GM12864 (cell line): ENCODE results near the gene COL4A4.

Source experiments
- DNase-seq: peaks from one replicate; pipeline ENCODE4 v3.0.0-alpha.2; 2011; ENCODE audit warnings: low read depth
- H3K4me3 ChIP-seq: 2 replicates; pipeline ENCODE4 v1.5.1; 2011; ENCODE audit warnings: mild to moderate bottlenecking, low read depth, low read length, control low read depth
- TF ChIP-seq, protein P1 (sequence below): IDR thresholded peaks from 2 replicates; pipeline ENCODE4 v1.5.1; 2011; ENCODE audit warnings: low read depth, mild to moderate bottlenecking, moderate library complexity, low read length, control low read depth, inconsistent platforms; ENCODE audit errors: missing control alignments

The COL4A4 gene

DNA sequence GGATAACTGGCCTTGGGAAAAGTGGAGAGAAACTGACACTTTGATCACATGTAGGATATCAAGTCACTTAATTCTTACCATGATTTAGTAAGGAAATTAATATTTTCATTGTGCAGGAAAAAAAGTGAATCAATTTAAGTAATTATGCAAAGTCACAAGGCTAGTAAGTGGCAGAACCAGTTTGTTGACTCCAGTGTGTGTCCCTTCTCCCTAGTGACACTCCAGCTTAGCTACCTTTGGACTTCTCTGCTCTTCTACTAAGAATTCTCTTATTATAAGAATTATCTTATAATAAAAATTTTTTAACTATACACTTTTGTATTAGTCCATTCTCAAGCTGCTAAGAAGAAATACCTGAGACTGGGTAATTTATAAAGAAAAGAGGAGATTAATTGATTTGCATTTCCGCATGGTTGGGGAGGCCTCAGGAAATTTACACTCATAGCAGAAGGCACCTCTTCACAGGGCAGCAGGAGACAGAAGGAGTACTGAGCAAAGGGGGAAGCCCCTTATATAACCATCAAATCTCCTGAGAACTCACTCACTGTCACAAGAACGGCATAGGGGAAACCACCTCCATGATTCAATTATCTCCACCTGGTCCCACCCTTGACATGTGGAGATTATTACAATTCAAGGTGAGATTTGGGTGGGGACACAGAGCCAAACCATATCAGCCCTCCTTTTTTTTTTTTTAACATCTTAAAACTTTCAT lies 13.6 kb downstream of the COL4A4 start:
- H3K4me3 ChIP-seq = no peak overlapping the region
- no peak for DNase-seq
- TF ChIP-seq, protein P1, sequence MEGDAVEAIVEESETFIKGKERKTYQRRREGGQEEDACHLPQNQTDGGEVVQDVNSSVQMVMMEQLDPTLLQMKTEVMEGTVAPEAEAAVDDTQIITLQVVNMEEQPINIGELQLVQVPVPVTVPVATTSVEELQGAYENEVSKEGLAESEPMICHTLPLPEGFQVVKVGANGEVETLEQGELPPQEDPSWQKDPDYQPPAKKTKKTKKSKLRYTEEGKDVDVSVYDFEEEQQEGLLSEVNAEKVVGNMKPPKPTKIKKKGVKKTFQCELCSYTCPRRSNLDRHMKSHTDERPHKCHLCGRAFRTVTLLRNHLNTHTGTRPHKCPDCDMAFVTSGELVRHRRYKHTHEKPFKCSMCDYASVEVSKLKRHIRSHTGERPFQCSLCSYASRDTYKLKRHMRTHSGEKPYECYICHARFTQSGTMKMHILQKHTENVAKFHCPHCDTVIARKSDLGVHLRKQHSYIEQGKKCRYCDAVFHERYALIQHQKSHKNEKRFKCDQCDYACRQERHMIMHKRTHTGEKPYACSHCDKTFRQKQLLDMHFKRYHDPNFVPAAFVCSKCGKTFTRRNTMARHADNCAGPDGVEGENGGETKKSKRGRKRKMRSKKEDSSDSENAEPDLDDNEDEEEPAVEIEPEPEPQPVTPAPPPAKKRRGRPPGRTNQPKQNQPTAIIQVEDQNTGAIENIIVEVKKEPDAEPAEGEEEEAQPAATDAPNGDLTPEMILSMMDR = no peak

GRCh38 chr2:227148106-227148505 lies 15.9 kb downstream of the COL4A4 start:
- H3K4me3 ChIP-seq = no peak overlapping the region
- TF ChIP-seq, protein P1 = no peak
- DNase-seq = no peak

DNA sequence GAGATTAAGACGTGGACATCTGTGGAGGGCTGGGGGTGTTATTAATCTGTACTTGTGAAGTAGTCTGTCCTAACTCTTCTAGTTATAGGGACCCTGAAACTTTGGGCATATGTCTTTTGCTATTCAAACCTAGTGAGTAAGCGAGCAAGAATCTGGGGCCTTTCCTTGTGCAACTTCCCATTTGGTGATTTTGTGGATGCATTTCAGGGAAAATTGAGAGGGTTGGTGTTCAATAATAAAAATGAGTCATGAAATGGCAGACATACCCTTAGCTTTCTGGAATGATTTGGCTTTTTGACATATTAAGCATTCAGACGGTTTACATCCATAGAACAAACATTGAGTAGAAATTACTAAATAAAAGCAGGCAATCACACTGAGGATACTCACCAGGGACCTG lies 17.0 kb downstream of the COL4A4 start:
- no peak overlapping the region for H3K4me3 ChIP-seq
- TF ChIP-seq, protein P1 = no peak
- DNase-seq = no peak

- no peak for DNase-seq
- H3K4me3 ChIP-seq = no peak overlapping the region
- TF ChIP-seq, protein P1 = no peak
Observed at GRCh38 chr2:227146456-227146855, 17.5 kb downstream of the COL4A4 start.

DNA sequence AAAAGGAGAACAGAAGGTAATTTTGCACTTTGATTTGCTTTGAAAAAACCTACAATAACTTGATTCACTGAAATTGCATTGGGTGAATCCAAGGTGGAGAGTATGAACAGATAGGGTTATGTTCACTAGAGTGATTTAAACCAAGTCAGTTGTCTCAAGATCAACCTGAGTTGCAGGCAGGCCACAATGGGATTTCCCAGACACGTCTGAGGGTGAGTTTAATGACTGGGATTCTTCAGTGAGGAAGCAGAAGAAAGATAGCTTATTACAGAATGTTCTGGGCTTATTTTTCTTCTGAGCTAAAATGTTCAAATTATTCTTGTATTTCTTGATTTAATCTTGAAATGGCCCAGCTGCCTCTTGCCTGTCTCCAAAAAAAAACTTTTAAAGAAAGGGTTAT lies 20.1 kb downstream of the COL4A4 start:
- no peak overlapping the region for H3K4me3 ChIP-seq
- TF ChIP-seq, protein P1 = no peak
- DNase-seq = no peak

DNA sequence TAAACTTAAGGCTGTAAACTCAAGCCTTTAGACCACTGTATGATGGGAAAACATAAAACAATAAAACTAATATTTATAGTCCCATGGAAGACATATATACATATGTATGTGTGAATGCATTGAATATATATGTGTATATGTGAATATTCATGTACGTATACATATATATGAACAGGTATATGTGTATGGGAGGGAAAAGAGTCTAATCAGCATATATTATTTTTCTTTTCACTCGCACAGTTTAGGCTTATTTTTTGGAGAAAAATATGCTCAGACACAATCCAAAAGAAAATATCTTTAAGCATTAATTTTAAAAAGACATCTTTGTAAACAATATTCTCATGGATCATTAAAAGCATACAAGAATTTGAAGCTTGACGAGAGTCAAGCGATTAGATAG lies 22.7 kb downstream of the COL4A4 start:
- no peak overlapping the region for H3K4me3 ChIP-seq
- no peak for DNase-seq
- TF ChIP-seq, protein P1 = no peak

- H3K4me3 ChIP-seq = no peak overlapping the region
- TF ChIP-seq, protein P1 = no peak
- DNase-seq = no peak
Observed at GRCh38 chr2:227134591-227134990, 29.4 kb downstream of the COL4A4 start.
